ENCODE results near the gene PSORS1C2. TPM values are rescaled to one million over a fixed set of nuclear protein-coding genes. Genes with fewer than 3 reads are reported as not detected.

Gene PSORS1C2
- total and polyA plus RNA-seq, 4 donors: not detected

DNA sequence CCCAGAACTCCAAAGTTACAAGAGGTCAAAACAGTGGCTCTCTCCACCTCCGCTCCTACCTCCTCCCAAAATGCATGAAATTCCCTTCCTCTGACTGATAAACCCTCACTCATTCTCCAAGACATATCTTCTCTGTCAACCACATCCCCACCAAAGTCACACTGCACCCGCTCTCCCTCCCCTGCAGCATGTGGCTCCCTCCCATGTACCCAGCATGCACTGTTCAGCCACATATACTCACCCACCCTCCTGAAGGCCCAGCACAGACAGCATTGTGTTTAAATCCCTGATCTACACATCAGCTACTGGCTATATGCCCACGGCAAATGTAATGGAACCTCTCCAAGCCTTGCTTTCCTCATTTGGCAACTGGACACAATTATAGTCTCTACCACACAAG is 37.1 kb upstream of the PSORS1C2 start:
- no peak for DNase-seq (ENCODE audit: low spot score)
- H3K4me1 ChIP-seq (ENCODE audit: control insufficient read depth in 4 of 4, insufficient read depth in 4 of 4, low read length in 3 of 4): no peaks in the 10 kb centered on the region
- H3K4me3 ChIP-seq (ENCODE audit: low read depth in 1 of 3, low read length in 3 of 3): no peak overlapping the region
- H3K27me3 ChIP-seq (ENCODE audit: control insufficient read depth in 4 of 4, insufficient read depth in 4 of 4, low read length in 3 of 4): no peaks in the 10 kb centered on the region
- TF ChIP-seq MAX (IDR thresholded peaks at IDR 0.05): no peak
- no peaks in the 10 kb centered on the region for H3K9me3 ChIP-seq (ENCODE audit: control insufficient read depth in 4 of 4, low read length in 3 of 4)
- H3K9ac ChIP-seq (ENCODE audit: low read depth in 1 of 2, low read length in 2 of 2): no peak overlapping the region
- 91% methylated on average over 3 of the region's 3 CpGs for WGBS
- no peak overlapping the region for H3K27ac ChIP-seq (ENCODE audit: low read depth in 1 of 2, low read length in 2 of 2)
- no peaks in the 10 kb centered on the region for H3K36me3 ChIP-seq (ENCODE audit: control insufficient read depth in 4 of 4, insufficient read depth in 3 of 4, low read depth in 1 of 4, low read length in 3 of 4)

GRCh38 chr6:31174378-31174777 is 35.5 kb upstream of the PSORS1C2 start:
- no peak for DNase-seq (ENCODE audit: low spot score)
- Histone ChIP-seq H3K9ac (ENCODE audit: low read depth in 1 of 2, low read length in 2 of 2) (no peak overlapping the region), H3K27me3 (ENCODE audit: control insufficient read depth in 4 of 4, insufficient read depth in 4 of 4, low read length in 3 of 4) (no peaks in the 10 kb centered on the region), H3K9me3 (ENCODE audit: control insufficient read depth in 4 of 4, low read length in 3 of 4) (no peaks in the 10 kb centered on the region), H3K4me1 (ENCODE audit: control insufficient read depth in 4 of 4, insufficient read depth in 4 of 4, low read length in 3 of 4) (no peaks in the 10 kb centered on the region), H3K27ac (ENCODE audit: low read depth in 1 of 2, low read length in 2 of 2) (no peak overlapping the region), H3K36me3 (ENCODE audit: control insufficient read depth in 4 of 4, insufficient read depth in 3 of 4, low read depth in 1 of 4, low read length in 3 of 4) (no peaks in the 10 kb centered on the region), H3K4me3 (ENCODE audit: low read depth in 1 of 3, low read length in 3 of 3) (no peak overlapping the region)
- 97% methylated on average over 5 of the region's 5 CpGs for WGBS
- no peak for TF ChIP-seq HNF4G (IDR thresholded peaks at IDR 0.05)
- TF ChIP-seq RXRA (IDR thresholded peaks at IDR 0.05): no peak
- no peak for TF ChIP-seq YY1 (IDR thresholded peaks at IDR 0.05)
- TF ChIP-seq NR2F2 (IDR thresholded peaks at IDR 0.05): no peak
- no peak for TF ChIP-seq MAX (IDR thresholded peaks at IDR 0.05)
- TF ChIP-seq, protein P1, sequence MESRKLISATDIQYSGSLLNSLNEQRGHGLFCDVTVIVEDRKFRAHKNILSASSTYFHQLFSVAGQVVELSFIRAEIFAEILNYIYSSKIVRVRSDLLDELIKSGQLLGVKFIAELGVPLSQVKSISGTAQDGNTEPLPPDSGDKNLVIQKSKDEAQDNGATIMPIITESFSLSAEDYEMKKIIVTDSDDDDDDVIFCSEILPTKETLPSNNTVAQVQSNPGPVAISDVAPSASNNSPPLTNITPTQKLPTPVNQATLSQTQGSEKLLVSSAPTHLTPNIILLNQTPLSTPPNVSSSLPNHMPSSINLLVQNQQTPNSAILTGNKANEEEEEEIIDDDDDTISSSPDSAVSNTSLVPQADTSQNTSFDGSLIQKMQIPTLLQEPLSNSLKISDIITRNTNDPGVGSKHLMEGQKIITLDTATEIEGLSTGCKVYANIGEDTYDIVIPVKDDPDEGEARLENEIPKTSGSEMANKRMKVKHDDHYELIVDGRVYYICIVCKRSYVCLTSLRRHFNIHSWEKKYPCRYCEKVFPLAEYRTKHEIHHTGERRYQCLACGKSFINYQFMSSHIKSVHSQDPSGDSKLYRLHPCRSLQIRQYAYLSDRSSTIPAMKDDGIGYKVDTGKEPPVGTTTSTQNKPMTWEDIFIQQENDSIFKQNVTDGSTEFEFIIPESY (IDR thresholded peaks at IDR 0.05): no peak
- TF ChIP-seq SP1 (IDR thresholded peaks at IDR 0.05): no peak
- TF ChIP-seq FOXA2 (IDR thresholded peaks at IDR 0.05): no peak
- no peak for TF ChIP-seq GABPA (IDR thresholded peaks at IDR 0.05 in 1 of 2, conservative IDR thresholded peaks at IDR 0.05 in 1 of 2)
- TF ChIP-seq, protein P2, sequence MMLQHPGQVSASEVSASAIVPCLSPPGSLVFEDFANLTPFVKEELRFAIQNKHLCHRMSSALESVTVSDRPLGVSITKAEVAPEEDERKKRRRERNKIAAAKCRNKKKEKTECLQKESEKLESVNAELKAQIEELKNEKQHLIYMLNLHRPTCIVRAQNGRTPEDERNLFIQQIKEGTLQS (IDR thresholded peaks at IDR 0.05): no peak
- no peak for TF ChIP-seq RAD21 (IDR thresholded peaks at IDR 0.05)
- no peak for TF ChIP-seq EGR1 (IDR thresholded peaks at IDR 0.05; ENCODE audit: low read depth in 2 of 2)
- no peak for TF ChIP-seq CTCF (IDR thresholded peaks at IDR 0.05; ENCODE audit: low read depth, low read length, missing input control)
- TF ChIP-seq, protein P3, sequence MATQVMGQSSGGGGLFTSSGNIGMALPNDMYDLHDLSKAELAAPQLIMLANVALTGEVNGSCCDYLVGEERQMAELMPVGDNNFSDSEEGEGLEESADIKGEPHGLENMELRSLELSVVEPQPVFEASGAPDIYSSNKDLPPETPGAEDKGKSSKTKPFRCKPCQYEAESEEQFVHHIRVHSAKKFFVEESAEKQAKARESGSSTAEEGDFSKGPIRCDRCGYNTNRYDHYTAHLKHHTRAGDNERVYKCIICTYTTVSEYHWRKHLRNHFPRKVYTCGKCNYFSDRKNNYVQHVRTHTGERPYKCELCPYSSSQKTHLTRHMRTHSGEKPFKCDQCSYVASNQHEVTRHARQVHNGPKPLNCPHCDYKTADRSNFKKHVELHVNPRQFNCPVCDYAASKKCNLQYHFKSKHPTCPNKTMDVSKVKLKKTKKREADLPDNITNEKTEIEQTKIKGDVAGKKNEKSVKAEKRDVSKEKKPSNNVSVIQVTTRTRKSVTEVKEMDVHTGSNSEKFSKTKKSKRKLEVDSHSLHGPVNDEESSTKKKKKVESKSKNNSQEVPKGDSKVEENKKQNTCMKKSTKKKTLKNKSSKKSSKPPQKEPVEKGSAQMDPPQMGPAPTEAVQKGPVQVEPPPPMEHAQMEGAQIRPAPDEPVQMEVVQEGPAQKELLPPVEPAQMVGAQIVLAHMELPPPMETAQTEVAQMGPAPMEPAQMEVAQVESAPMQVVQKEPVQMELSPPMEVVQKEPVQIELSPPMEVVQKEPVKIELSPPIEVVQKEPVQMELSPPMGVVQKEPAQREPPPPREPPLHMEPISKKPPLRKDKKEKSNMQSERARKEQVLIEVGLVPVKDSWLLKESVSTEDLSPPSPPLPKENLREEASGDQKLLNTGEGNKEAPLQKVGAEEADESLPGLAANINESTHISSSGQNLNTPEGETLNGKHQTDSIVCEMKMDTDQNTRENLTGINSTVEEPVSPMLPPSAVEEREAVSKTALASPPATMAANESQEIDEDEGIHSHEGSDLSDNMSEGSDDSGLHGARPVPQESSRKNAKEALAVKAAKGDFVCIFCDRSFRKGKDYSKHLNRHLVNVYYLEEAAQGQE (IDR thresholded peaks at IDR 0.05): no peak
- TF ChIP-seq TAF1 (conservative IDR thresholded peaks at IDR 0.05): no peak
- no peak for TF ChIP-seq JUND (IDR thresholded peaks at IDR 0.05)
- TF ChIP-seq FOXA1 (IDR thresholded peaks at IDR 0.05): no peak
- no peak for TF ChIP-seq HNF4A (conservative IDR thresholded peaks at IDR 0.05)

Data from liver (tissue), 9 donors.